Lower leg skin (tissue), 3 donors: ENCODE results near the gene PAX7.

Experiments
- CTCF ChIP-seq, 3 donors: fragments of 450-650 bp; IDR thresholded peaks; one replicate each; pipeline ENCODE4 v1.5.1; 2016; ENCODE audit warnings: antibody characterized with exemption in 3 of 3, mild to moderate bottlenecking in 3 of 3, moderate library complexity in 2 of 3
- POLR2A ChIP-seq, 2 donors: fragments of 450-650 bp; IDR thresholded peaks; one replicate each; pipeline ENCODE4 v1.6.1; 2016 to 2017; ENCODE audit warnings: antibody characterized with exemption in 2 of 2, mild to moderate bottlenecking in 1 of 2, moderate library complexity in 1 of 2

- TF ChIP-seq CTCF (IDR thresholded peaks at IDR 0.05) (no peak), POLR2A (IDR thresholded peaks at IDR 0.05) (no peak)
Observed at GRCh38 chr1:18716112-18716784, 85.6 kb downstream of the PAX7 start.
